K562 (cell line): ENCODE results near the gene INO80. TPM values are rescaled to one million over a fixed set of nuclear protein-coding genes. Genes with fewer than 3 reads are reported as not detected.

Experiments used
- ATF4 ChIP-seq: fragments of 450-650 bp; formaldehyde crosslinking; IDR thresholded peaks from 2 replicates; pipeline ENCODE4 v1.4.0; 2022; ENCODE audit warnings: mild to moderate bottlenecking, moderate library complexity
- BMI1 ChIP-seq: fragments of 150-350 bp; IDR thresholded peaks from 2 replicates; pipeline ENCODE4 v1.6.1; 2014; ENCODE audit warnings: low read length
- GATAD2A ChIP-seq: fragments of 450-650 bp; IDR thresholded peaks from 2 replicates; pipeline ENCODE4 v1.6.1; 2017
- HCFC1 ChIP-seq: IDR thresholded peaks from 2 replicates; pipeline ENCODE4 v1.6.1; 2012; ENCODE audit warnings: low read depth, low read length, improper control_type of control experiment
- KAT7 ChIP-seq: sonication (generic); formaldehyde crosslinking; IDR thresholded peaks from 2 replicates; pipeline ENCODE4 v1.8.0; 2022; ENCODE audit warnings: missing genetic modification reagents, mild to moderate bottlenecking, borderline replicate concordance
- PHB2 ChIP-seq: fragments of 450-650 bp; IDR thresholded peaks from 2 replicates; pipeline ENCODE4 v1.6.1; 2017; ENCODE audit warnings: low read depth
- PHTF2 ChIP-seq: fragments of 250-450 bp; sonication (Bioruptor Pico); IDR thresholded peaks from 2 replicates; pipeline ENCODE4 v1.5.0; 2021; ENCODE audit warnings: mild to moderate bottlenecking
- TBP ChIP-seq: optimal IDR thresholded peaks from 2 replicates; pipeline ENCODE3; 2011; ENCODE audit warnings: low read depth, low read length, improper control_type of control experiment
- TCFL5 ChIP-seq: fragments of 250-450 bp; sonication (Bioruptor Pico); conservative IDR thresholded peaks from 2 replicates; pipeline ENCODE4 v1.6.1; 2021; ENCODE audit warnings: mild to moderate bottlenecking, moderate library complexity, matching md5 sums
- TRIM24 ChIP-seq, 2 experiments: fragments of 450-650 bp; IDR thresholded peaks; 2 replicates each; pipeline ENCODE4 v1.6.1; 2016
- ZC3H11A ChIP-seq: IDR thresholded peaks from 2 replicates; pipeline ENCODE4 v1.6.1; 2012; ENCODE audit warnings: low read depth, low read length, improper control_type of control experiment
- ZNF696 ChIP-seq: fragments of 250-450 bp; sonication (Bioruptor Pico); conservative IDR thresholded peaks from 2 replicates; pipeline ENCODE4 v1.4.0; 2020; ENCODE audit warnings: mild to moderate bottlenecking, moderate library complexity
- polyA plus RNA-seq, 8 experiments: library from polyadenylated mRNA; depleted of rRNA in 4 of 8; stranded (reverse) in 5 of 8; unstranded in 3 of 8; fragments of >200 nt; fragmentation: Nextera tagmentation in 2 of 8; fragmentation: Illumina TruSeq in 1 of 8; extraction: Ambion mirVana in 2 of 8; extraction: Trizol in 1 of 8; gene quantifications; 2 replicates each; pipeline versions ENCODE4 v1.2.1 to v1.2.3, GENCODE V29; 2011 to 2014; ENCODE audit warnings: inconsistent platforms in 1 of 8, missing spikeins in 1 of 8
- total RNA-seq, 7 experiments: library from RNA; depleted of rRNA in 6 of 7; stranded (reverse); fragments of >200 nt in 6 of 7; fragmentation: Illumina TruSeq in 2 of 7; extraction: Trizol in 2 of 7; gene quantifications; 2 replicates each; pipeline versions ENCODE4 v1.2.1 to v1.2.3, GENCODE V29; 2011 to 2021; ENCODE audit warnings: low replicate concordance in 1 of 7
- TF ChIP-seq, protein P1 (sequence below): IDR thresholded peaks from 2 replicates; pipeline ENCODE4 v1.6.1; 2012; ENCODE audit warnings: low read depth, low read length, improper control_type of control experiment, borderline replicate concordance
- TF ChIP-seq, protein P2 (sequence below), 2 experiments: IDR thresholded peaks; 2 replicates each; pipeline ENCODE4 v1.6.1; 2012; ENCODE audit warnings: improper control_type of control experiment in 2 of 2, low read depth in 2 of 2, low read length in 2 of 2, borderline replicate concordance in 1 of 2
- TF ChIP-seq, protein P3 (sequence below): sonication (generic); formaldehyde crosslinking; IDR thresholded peaks from 2 replicates; pipeline ENCODE4 v1.9.0; 2022; ENCODE audit warnings: mild to moderate bottlenecking, missing genetic modification reagents
- TF ChIP-seq, protein P4 (sequence below): sonication (generic); formaldehyde crosslinking; IDR thresholded peaks from 2 replicates; pipeline ENCODE4 v1.8.0; 2023; ENCODE audit warnings: mild to moderate bottlenecking, missing genetic modification reagents

INO80 gene
- total and polyA plus RNA-seq, 9 of the 15 experiments (the other 6 are each of a cell fraction or from before 2014, with no cell fraction given): 1.1 to 25.7 (median 19.9) TPM

DNA sequence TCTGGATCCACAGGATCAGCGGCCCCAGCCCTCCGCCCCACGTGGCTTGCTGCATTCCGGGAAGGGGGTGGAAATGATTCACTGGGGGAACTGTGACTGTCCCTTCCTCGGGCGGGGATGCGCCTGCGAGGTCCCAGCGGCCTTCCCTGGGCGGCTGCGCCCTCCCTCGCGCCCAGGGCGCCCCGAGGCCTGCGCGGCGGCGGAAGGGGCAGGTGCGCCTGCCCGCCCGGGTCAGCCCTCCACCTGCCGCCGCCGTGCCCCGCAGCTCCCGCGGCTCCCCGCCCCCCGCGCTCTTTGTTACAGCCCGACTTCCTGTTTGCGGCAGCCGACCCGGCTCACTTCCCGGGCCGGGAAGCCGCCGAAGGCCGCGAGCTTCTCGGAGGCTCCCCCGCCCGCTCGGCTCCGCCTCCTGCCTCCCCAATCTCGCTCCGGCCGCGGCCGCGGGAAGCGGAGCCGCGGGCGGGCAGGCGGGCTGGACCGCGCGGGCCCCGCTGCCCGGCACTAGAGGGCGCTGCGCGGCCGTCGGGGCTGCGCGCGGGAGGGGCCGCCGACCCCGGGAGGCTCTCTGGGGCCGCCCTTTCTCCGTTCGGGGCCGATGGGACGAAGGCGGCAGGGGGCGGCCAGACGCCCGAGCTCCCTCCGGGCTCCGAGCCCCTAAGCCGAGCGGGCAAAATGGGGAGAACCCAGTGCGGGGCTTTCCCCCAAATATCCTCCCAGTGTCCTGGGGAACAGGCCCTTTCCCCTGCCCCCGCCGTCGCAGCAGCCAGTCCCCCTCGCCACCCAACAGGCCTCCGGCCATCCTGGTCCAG is 174.3 kb downstream of the INO80 start (continued):
- TF ChIP-seq, protein P1, sequence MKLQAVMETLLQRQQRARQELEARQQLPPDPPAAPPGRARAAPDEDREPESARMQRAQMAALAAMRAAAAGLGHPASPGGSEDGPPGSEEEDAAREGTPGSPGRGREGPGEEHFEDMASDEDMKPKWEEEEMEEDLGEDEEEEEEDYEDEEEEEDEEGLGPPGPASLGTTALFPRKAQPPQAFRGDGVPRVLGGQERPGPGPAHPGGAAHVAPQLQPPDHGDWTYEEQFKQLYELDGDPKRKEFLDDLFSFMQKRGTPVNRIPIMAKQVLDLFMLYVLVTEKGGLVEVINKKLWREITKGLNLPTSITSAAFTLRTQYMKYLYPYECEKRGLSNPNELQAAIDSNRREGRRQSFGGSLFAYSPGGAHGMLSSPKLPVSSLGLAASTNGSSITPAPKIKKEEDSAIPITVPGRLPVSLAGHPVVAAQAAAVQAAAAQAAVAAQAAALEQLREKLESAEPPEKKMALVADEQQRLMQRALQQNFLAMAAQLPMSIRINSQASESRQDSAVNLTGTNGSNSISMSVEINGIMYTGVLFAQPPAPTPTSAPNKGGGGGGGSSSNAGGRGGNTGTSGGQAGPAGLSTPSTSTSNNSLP: no peak
- TF ChIP-seq, protein P2, sequence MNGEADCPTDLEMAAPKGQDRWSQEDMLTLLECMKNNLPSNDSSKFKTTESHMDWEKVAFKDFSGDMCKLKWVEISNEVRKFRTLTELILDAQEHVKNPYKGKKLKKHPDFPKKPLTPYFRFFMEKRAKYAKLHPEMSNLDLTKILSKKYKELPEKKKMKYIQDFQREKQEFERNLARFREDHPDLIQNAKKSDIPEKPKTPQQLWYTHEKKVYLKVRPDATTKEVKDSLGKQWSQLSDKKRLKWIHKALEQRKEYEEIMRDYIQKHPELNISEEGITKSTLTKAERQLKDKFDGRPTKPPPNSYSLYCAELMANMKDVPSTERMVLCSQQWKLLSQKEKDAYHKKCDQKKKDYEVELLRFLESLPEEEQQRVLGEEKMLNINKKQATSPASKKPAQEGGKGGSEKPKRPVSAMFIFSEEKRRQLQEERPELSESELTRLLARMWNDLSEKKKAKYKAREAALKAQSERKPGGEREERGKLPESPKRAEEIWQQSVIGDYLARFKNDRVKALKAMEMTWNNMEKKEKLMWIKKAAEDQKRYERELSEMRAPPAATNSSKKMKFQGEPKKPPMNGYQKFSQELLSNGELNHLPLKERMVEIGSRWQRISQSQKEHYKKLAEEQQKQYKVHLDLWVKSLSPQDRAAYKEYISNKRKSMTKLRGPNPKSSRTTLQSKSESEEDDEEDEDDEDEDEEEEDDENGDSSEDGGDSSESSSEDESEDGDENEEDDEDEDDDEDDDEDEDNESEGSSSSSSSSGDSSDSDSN (IDR thresholded peaks at IDR 0.05; ENCODE audit: borderline replicate concordance in 1 of 2, low read depth in 2 of 2, low read length in 2 of 2): peak; percentile 95
- no peak for TF ChIP-seq ZC3H11A
- no peak for TF ChIP-seq KAT7 (CRISPR knock-in tag)
- TF ChIP-seq, protein P3, sequence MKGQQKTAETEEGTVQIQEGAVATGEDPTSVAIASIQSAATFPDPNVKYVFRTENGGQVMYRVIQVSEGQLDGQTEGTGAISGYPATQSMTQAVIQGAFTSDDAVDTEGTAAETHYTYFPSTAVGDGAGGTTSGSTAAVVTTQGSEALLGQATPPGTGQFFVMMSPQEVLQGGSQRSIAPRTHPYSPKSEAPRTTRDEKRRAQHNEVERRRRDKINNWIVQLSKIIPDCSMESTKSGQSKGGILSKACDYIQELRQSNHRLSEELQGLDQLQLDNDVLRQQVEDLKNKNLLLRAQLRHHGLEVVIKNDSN (CRISPR knock-in tag): peak; percentile 69
- no peak for TF ChIP-seq ATF4 (CRISPR knock-in tag)
- TF ChIP-seq TBP: no peak
- TF ChIP-seq ZNF696: no peak
- TF ChIP-seq HCFC1: peak; percentile 29; the same call in 1 of the 2 replicates
- no peak for TF ChIP-seq PHB2
- no peak for TF ChIP-seq BMI1
- TF ChIP-seq, protein P4, sequence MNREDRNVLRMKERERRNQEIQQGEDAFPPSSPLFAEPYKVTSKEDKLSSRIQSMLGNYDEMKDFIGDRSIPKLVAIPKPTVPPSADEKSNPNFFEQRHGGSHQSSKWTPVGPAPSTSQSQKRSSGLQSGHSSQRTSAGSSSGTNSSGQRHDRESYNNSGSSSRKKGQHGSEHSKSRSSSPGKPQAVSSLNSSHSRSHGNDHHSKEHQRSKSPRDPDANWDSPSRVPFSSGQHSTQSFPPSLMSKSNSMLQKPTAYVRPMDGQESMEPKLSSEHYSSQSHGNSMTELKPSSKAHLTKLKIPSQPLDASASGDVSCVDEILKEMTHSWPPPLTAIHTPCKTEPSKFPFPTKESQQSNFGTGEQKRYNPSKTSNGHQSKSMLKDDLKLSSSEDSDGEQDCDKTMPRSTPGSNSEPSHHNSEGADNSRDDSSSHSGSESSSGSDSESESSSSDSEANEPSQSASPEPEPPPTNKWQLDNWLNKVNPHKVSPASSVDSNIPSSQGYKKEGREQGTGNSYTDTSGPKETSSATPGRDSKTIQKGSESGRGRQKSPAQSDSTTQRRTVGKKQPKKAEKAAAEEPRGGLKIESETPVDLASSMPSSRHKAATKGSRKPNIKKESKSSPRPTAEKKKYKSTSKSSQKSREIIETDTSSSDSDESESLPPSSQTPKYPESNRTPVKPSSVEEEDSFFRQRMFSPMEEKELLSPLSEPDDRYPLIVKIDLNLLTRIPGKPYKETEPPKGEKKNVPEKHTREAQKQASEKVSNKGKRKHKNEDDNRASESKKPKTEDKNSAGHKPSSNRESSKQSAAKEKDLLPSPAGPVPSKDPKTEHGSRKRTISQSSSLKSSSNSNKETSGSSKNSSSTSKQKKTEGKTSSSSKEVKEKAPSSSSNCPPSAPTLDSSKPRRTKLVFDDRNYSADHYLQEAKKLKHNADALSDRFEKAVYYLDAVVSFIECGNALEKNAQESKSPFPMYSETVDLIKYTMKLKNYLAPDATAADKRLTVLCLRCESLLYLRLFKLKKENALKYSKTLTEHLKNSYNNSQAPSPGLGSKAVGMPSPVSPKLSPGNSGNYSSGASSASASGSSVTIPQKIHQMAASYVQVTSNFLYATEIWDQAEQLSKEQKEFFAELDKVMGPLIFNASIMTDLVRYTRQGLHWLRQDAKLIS (CRISPR knock-in tag): no peak
- TF ChIP-seq TRIM24 (IDR thresholded peaks at IDR 0.05): 0 out of 4 replicates have a peak, but pooled peaks of 1 of the 2 experiments have one; percentile 27
- TF ChIP-seq PHTF2 (CRISPR knock-in tag): no peak
- no peak for TF ChIP-seq TCFL5 (CRISPR knock-in tag)
- TF ChIP-seq GATAD2A: no peak
